Ovary (tissue), 3 donors: Measurements from ENCODE around the gene AKNA.

Source experiments
- EP300 ChIP-seq: sonication (generic); formaldehyde crosslinking; IDR thresholded peaks from one replicate; pipeline ENCODE4 v1.6.1; 2017; ENCODE audit warnings: antibody characterized with exemption
- POLR2A ChIP-seq: fragments of 450-650 bp; IDR thresholded peaks from one replicate; pipeline ENCODE4 v1.6.1; 2017; ENCODE audit warnings: antibody characterized with exemption, mild to moderate bottlenecking, moderate library complexity
- TF ChIP-seq, protein P1 (sequence below), 3 donors: fragments of 450-650 bp in 2 of 3; fragments of 200-600 bp in 1 of 3; IDR thresholded peaks; one replicate each; pipeline versions ENCODE4 v1.5.1 to v1.8.0; 2016 to 2022; ENCODE audit warnings: antibody characterized with exemption in 3 of 3, mild to moderate bottlenecking in 1 of 3
- donor health status: DM: no; HTN: no; CAD: no.

DNA sequence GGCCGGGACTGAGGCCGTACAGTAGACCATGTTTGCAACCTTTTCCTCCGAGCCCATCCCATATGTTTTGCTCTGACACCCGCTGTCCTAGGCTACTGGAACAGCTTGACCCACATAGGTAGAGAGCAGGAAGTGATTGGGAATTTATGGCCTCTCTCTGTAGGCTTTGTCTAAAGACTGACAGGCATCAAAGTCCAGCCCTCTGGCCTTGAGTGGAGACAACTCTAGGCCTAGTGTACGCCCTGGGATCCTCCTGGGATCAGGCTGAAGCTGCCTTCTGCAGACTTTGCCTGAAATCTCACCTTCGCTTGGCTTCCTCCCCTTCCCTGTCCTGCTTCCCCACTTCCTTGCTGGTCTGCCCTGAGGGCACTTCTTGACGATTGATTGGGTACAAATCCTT is 13.6 kb upstream of the AKNA start:
- no peak for TF ChIP-seq POLR2A
- no peak for TF ChIP-seq EP300
- TF ChIP-seq, protein P1, sequence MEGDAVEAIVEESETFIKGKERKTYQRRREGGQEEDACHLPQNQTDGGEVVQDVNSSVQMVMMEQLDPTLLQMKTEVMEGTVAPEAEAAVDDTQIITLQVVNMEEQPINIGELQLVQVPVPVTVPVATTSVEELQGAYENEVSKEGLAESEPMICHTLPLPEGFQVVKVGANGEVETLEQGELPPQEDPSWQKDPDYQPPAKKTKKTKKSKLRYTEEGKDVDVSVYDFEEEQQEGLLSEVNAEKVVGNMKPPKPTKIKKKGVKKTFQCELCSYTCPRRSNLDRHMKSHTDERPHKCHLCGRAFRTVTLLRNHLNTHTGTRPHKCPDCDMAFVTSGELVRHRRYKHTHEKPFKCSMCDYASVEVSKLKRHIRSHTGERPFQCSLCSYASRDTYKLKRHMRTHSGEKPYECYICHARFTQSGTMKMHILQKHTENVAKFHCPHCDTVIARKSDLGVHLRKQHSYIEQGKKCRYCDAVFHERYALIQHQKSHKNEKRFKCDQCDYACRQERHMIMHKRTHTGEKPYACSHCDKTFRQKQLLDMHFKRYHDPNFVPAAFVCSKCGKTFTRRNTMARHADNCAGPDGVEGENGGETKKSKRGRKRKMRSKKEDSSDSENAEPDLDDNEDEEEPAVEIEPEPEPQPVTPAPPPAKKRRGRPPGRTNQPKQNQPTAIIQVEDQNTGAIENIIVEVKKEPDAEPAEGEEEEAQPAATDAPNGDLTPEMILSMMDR (IDR thresholded peaks at IDR 0.05): no peak
